ENCODE data around the gene PRRC2C. TPM values are rescaled to one million over a fixed set of nuclear protein-coding genes. Genes with fewer than 3 reads are reported as not detected.

PRRC2C gene
- total and polyA plus RNA-seq, 2 of the 13 experiments (the other 11 are each of a cell fraction or from before 2014, with no cell fraction given): 46.2 to 57.0 TPM

GRCh38 chr1:171485375-171486047 lies at the start of gene PRRC2C (continued):
- TF ChIP-seq RAD21 (CRISPR knock-in tag; IDR thresholded peaks at IDR 0.05): peak; percentile 59
- TF ChIP-seq GATAD1 (CRISPR knock-in tag; IDR thresholded peaks at IDR 0.05): peak; percentile 87
- TF ChIP-seq ZNF24 (IDR thresholded peaks at IDR 0.05): no peak
- TF ChIP-seq HOXA9 (CRISPR knock-in tag; IDR thresholded peaks at IDR 0.05; ENCODE audit: borderline replicate concordance): no peak
- no peak for TF ChIP-seq PHF5A (CRISPR knock-in tag; IDR thresholded peaks at IDR 0.05; ENCODE audit: low read depth, unreplicated experiment)
- TF ChIP-seq ZNF772 (CRISPR knock-in tag; IDR thresholded peaks at IDR 0.05): peak; percentile 24; the same call in 1 of the 2 replicates
- TF ChIP-seq ARHGAP35 (CRISPR knock-in tag; IDR thresholded peaks at IDR 0.05; ENCODE audit: borderline replicate concordance): no peak
- TF ChIP-seq NFKBIZ (CRISPR knock-in tag; IDR thresholded peaks at IDR 0.05): 0 out of 2 replicates have a peak, but pooled peaks have one; percentile 24
- 0 out of 2 replicates have a peak, but pooled peaks have one; percentile 22 for TF ChIP-seq JUND (CRISPR knock-in tag; IDR thresholded peaks at IDR 0.05)
- TF ChIP-seq CBX1 (IDR thresholded peaks at IDR 0.05; ENCODE audit: low read depth): peak; percentile 67
- TF ChIP-seq ZNF33A (CRISPR knock-in tag; IDR thresholded peaks at IDR 0.05; ENCODE audit: borderline replicate concordance): 0 out of 2 replicates have a peak, but pooled peaks have one; percentile 68
- TF ChIP-seq ZFAT (CRISPR knock-in tag; conservative IDR thresholded peaks at IDR 0.05): peak; percentile 94; the same call in 1 of the 2 replicates
- no peak for TF ChIP-seq ADNP (CRISPR knock-in tag; IDR thresholded peaks at IDR 0.05)
- peak; percentile 80 for TF ChIP-seq POLR2G (IDR thresholded peaks at IDR 0.05; ENCODE audit: low read depth, low read length)
- TF ChIP-seq HOXD1 (CRISPR knock-in tag; IDR thresholded peaks at IDR 0.05): no peak
- TF ChIP-seq NFATC3 (CRISPR knock-in tag; IDR thresholded peaks at IDR 0.05): peak; percentile 68; the same call in 1 of the 2 replicates
- no peak for TF ChIP-seq PRDM15 (CRISPR knock-in tag; IDR thresholded peaks at IDR 0.05)
- peak; percentile 56; the same call in 1 of the 2 replicates for TF ChIP-seq MED1 (CRISPR knock-in tag; IDR thresholded peaks at IDR 0.05)
- peak; percentile 31; the same call in 1 of the 2 replicates for TF ChIP-seq HCFC1 (IDR thresholded peaks at IDR 0.05; ENCODE audit: low read depth, low read length)
- TF ChIP-seq ZNF274 (CRISPR knock-in tag; IDR thresholded peaks at IDR 0.05): peak; percentile 42; the same call in 1 of the 2 replicates
- peak; percentile 96 for TF ChIP-seq CREB1 (IDR thresholded peaks at IDR 0.05)
- TF ChIP-seq CREB1 (CRISPR knock-in tag; IDR thresholded peaks at IDR 0.05): peak; percentile 97
- peak; percentile 37; the same call in 1 of the 2 replicates for TF ChIP-seq PRDM10 (CRISPR knock-in tag; IDR thresholded peaks at IDR 0.05; ENCODE audit: low read depth)
- peak; percentile 86 for TF ChIP-seq NR2C2 (CRISPR knock-in tag; IDR thresholded peaks at IDR 0.05; ENCODE audit: borderline replicate concordance)
- TF ChIP-seq NR2F6 (IDR thresholded peaks at IDR 0.05): no peak
- TF ChIP-seq NR2F6 (CRISPR knock-in tag; IDR thresholded peaks at IDR 0.05): peak; percentile 56; the same call in 1 of the 2 replicates

All from HepG2 (cell line).